Activated CD8-positive, alpha-beta memory T cell treated with anti-CD3 and anti-CD28 coated beads, Interleukin-2, amount 50 U/mL, for 24 hours (primary cell): ENCODE results near the gene CST7.

Source experiments
- DNase-seq: peaks from one replicate; pipeline ENCODE4 v3.0.0-alpha.2; 2020; ENCODE audit errors: extremely low read depth

Gene CST7

GRCh38 chr20:24950836-24951525, 1.9 kb downstream of the CST7 start:
- no peak for DNase-seq

- no peak for DNase-seq
Observed at GRCh38 chr20:24951536-24952083, 2.5 kb downstream of the CST7 start.

- DNase-seq: no peak
Observed at GRCh38 chr20:24952376-24953208, 3.5 kb downstream of the CST7 start.

DNA sequence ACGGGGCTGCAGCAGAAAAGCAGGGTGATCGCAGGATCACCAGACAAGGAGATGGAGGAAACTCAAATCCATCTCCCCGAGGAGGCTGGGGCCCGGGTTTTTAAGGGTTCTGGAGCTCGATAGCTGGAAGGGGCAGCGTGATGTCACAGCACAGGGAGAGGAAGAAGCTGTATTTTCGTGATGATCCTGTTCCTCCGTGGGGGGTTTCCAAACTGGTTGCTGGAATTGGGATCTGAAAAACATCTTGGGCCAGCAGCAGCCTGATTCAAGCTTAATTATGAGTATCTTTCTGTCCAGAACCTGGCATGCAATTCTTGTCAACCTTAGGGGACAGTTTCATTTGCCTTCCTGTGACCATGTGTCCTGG, 4.1 kb downstream of the CST7 start:
- no peak for DNase-seq

- no peak for DNase-seq
Observed at GRCh38 chr20:24953621-24954133, 4.6 kb downstream of the CST7 start.

DNA sequence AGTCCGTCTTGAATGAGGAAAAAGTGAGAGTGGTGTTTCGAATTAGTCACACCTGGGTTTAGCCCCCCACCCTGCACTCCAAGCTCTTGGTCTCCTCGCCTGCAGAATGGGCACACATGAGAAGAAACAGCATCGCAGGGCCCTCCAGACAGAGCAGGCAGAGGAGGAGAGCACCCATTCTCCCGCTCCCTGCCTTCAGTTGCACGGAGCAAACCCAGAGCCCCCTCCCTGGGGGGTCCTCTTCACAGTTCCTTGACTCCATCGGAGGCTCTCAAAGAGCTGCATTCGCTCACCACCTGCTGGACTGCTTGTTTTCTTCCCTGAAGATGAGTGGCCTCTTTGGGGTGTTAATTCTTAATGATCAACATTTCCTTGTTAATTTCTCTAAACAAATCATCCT, 5.1 kb downstream of the CST7 start:
- DNase-seq: no peak

DNA sequence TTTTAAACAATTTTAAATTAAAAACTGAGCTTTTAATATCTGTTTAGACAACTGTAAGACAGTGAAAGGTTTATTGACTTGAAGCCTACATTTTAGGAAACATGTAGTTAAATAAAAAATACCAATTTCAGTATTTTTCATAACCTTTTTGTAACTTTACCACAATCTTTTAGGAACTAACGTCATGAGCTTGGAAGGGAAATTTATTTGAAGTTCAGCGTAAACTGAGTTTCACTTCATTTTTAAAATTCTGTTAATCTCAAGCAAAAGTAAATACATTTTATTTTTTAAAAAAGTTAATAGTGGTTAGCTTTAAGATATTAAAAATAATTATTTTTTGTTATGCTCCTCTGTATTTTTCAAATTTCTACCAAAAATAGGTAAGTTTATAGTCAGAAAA, 5.5 kb downstream of the CST7 start:
- DNase-seq: no peak

- DNase-seq: no peak
Observed at GRCh38 chr20:24955045-24955444, 6.0 kb downstream of the CST7 start.

- no peak for DNase-seq
Observed at GRCh38 chr20:24956001-24956841, 7.2 kb downstream of the CST7 start.

DNA sequence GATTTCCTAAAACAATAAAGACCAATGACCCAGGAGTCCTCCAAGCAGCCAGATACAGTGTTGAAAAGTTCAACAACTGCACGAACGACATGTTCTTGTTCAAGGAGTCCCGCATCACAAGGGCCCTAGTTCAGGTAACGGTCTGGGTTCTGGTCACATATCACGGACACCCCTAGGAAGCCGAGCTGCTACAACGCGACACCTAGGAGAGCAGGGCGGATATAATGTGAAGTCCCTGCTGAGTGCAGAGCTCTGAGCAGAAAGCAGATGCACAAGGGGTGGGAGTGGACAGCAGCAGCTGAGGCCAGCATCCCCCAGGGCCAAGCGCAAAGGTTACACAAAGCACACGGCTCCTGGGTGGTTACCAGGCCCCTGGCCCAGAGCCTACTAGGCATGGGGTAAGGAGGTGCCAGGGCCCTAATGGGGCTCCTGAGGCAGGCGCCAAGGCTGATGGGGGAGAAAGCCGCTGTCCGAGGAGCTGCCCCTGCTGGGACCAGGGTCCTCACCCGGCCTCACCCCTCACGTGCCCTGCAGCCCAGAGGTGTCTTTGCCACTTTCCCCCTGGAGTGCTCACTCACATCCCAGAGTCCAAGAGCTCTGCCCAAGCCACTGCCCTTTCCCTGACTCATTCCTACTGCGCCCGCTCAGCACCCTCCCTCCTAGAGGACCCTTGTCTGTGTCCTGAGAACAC, 8.4 kb downstream of the CST7 start:
- no peak for DNase-seq

GRCh38 chr20:24958506-24959385, 9.7 kb downstream of the CST7 start:
- DNase-seq: no peak

- no peak for DNase-seq
Observed at GRCh38 chr20:24959591-24960301, 10.7 kb downstream of the CST7 start.

GRCh38 chr20:24960302-24960801, 11.3 kb downstream of the CST7 start:
- no peak for DNase-seq

- no peak for DNase-seq
Observed at GRCh38 chr20:24960861-24961260, 11.8 kb downstream of the CST7 start.

DNA sequence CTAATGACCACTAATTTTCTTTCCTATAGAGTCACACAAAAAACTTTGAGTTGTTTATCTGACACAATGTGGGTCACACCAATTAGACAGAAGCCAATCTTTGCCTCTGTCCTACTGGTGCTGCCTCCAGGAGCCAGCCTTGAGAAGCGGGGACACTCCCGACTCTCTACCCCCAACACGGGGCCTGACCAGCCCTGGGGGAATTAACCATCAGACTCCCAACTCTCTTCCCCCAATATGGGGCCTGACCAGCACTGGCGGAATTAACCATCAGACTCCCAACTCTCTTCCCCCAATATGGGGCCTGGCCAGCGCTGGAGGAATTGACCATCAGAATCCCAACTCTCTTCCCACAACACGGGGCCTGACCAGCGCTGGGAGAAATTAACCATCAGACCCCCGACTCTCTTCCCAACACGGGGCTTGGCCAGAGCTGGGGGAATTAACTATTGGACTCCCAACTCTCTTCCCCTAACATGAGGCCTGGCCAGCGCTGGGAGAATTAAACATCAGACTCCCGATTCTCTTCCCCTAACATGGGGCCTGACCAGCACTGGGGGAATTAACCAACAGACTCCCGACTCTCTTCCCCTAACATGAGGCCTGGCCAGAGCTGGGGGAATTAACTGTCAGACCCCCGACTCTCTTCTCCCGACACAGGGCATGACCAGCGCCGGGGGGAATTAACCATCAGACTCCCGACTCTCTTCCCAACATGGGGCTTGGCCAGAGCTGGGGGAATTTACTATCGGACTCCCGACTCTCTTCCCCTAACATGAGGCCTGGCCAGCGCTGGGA, 12.5 kb downstream of the CST7 start:
- no peak for DNase-seq

- DNase-seq: no peak
Observed at GRCh38 chr20:24962182-24962492, 13.1 kb downstream of the CST7 start.

- DNase-seq: no peak
Observed at GRCh38 chr20:24962510-24962909, 13.4 kb downstream of the CST7 start.

- no peak for DNase-seq
Observed at GRCh38 chr20:24963672-24964505, 14.8 kb downstream of the CST7 start.
